ENCODE data around the gene FIGNL2.

DNA sequence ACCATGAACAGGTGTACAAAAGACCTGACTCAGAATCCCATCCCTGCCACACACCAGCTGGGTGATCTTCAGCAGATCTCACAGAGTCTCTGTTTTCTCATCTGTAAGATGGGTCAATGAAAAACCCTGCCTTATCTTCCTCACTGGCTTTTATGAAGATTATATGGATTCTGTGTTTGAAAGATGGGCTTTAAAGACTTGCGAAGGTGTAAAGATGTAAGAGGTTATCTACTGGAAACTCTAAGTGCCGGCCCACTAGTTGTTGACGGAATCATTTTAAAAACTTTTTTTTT lies 24.1 kb upstream of the FIGNL2 start:
- TF ChIP-seq, protein P1, sequence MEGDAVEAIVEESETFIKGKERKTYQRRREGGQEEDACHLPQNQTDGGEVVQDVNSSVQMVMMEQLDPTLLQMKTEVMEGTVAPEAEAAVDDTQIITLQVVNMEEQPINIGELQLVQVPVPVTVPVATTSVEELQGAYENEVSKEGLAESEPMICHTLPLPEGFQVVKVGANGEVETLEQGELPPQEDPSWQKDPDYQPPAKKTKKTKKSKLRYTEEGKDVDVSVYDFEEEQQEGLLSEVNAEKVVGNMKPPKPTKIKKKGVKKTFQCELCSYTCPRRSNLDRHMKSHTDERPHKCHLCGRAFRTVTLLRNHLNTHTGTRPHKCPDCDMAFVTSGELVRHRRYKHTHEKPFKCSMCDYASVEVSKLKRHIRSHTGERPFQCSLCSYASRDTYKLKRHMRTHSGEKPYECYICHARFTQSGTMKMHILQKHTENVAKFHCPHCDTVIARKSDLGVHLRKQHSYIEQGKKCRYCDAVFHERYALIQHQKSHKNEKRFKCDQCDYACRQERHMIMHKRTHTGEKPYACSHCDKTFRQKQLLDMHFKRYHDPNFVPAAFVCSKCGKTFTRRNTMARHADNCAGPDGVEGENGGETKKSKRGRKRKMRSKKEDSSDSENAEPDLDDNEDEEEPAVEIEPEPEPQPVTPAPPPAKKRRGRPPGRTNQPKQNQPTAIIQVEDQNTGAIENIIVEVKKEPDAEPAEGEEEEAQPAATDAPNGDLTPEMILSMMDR (conservative IDR thresholded peaks at IDR 0.05 in 1 of 2, IDR thresholded peaks at IDR 0.05 in 1 of 2; ENCODE audit: low read depth in 1 of 2, low read length in 2 of 2): no peak
- no peak for TF ChIP-seq EZH2 (IDR thresholded peaks at IDR 0.05; ENCODE audit: low read length, missing control alignments)
